ENCODE measurements around the gene TLDC2. TPM values are rescaled to one million over a fixed set of nuclear protein-coding genes. Genes with fewer than 3 reads are reported as not detected.

TLDC2 gene
- polyA plus RNA-seq, 1 donor from 2014 or later = not detected

- TF ChIP-seq RAD21 (conservative IDR thresholded peaks at IDR 0.05) (peak; percentile 77), CTCF (IDR thresholded peaks at IDR 0.05; ENCODE audit: poor library complexity, severe bottlenecking) (peak; percentile 85), SMC3 (conservative IDR thresholded peaks at IDR 0.05; ENCODE audit: poor library complexity) (peak; percentile 76), EP300 (conservative IDR thresholded peaks at IDR 0.05; ENCODE audit: poor library complexity, severe bottlenecking) (no peak)
- Histone ChIP-seq H3K9ac (ENCODE audit: low read length) (no peak overlapping the region), H2AFZ (ENCODE audit: low read depth, low read length) (no peak overlapping the region), H3K9me2 (ENCODE audit: insufficient read depth, low read length) (no peaks in the 10 kb centered on the region), H3K27me3 (ENCODE audit: insufficient read depth, low read depth, low read length) (no peaks in the 10 kb centered on the region), H3K36me3 (ENCODE audit: insufficient read depth, low read length) (no peaks in the 10 kb centered on the region), H3K27ac (ENCODE audit: low read length) (no peak overlapping the region), H3F3A (ENCODE audit: insufficient read depth, low read length, poor library complexity, severe bottlenecking) (no peaks in the 10 kb centered on the region), H3K9me3 (ENCODE audit: low read length) (no peaks in the 10 kb centered on the region), H3K4me3 (ENCODE audit: low read length) (no peak overlapping the region), H4K20me1 (ENCODE audit: insufficient read depth) (no peaks in the 10 kb centered on the region), H3K4me2 (ENCODE audit: low read length) (no peak overlapping the region), H3K79me2 (replicated peaks; ENCODE audit: insufficient read depth, low read length) (no peaks in the 10 kb centered on the region)
Measured at GRCh38 chr20:36919715-36920333, 43.9 kb downstream of the TLDC2 start.

GRCh38 chr20:36920334-36920730, 44.4 kb downstream of the TLDC2 start:
- Histone ChIP-seq H3K9ac (ENCODE audit: low read length) (no peak overlapping the region), H3F3A (ENCODE audit: insufficient read depth, low read length, poor library complexity, severe bottlenecking) (no peaks in the 10 kb centered on the region), H3K36me3 (ENCODE audit: insufficient read depth, low read length) (no peaks in the 10 kb centered on the region), H4K20me1 (ENCODE audit: insufficient read depth) (no peaks in the 10 kb centered on the region), H2AFZ (ENCODE audit: low read depth, low read length) (no peak overlapping the region), H3K9me2 (ENCODE audit: insufficient read depth, low read length) (no peaks in the 10 kb centered on the region), H3K27ac (ENCODE audit: low read length) (no peak overlapping the region), H3K27me3 (ENCODE audit: insufficient read depth, low read depth, low read length) (no peaks in the 10 kb centered on the region), H3K4me3 (ENCODE audit: low read length) (no peak overlapping the region), H3K9me3 (ENCODE audit: low read length) (no peaks in the 10 kb centered on the region), H3K4me2 (ENCODE audit: low read length) (no peak overlapping the region), H3K79me2 (replicated peaks; ENCODE audit: insufficient read depth, low read length) (no peaks in the 10 kb centered on the region)
- TF ChIP-seq REST (IDR thresholded peaks at IDR 0.05; ENCODE audit: borderline replicate concordance) (no peak), RAD21 (conservative IDR thresholded peaks at IDR 0.05) (no peak), POLR2AphosphoS5 (IDR thresholded peaks at IDR 0.05) (no peak), EZH2 (IDR thresholded peaks at IDR 0.05; ENCODE audit: borderline replicate concordance, insufficient read depth, low read length, poor library complexity, severe bottlenecking) (no peak), EP300 (conservative IDR thresholded peaks at IDR 0.05; ENCODE audit: poor library complexity, severe bottlenecking) (no peak), CTCF (IDR thresholded peaks at IDR 0.05; ENCODE audit: poor library complexity, severe bottlenecking) (no peak), SMC3 (conservative IDR thresholded peaks at IDR 0.05; ENCODE audit: poor library complexity) (no peak), MXI1 (conservative IDR thresholded peaks at IDR 0.05; ENCODE audit: poor library complexity, severe bottlenecking) (no peak)

All from neural cell (in vitro differentiated cells).